Activated CD4-positive, alpha-beta memory T cell treated with anti-CD3 and anti-CD28 coated beads for 36 hours (primary cell): ENCODE results near the gene HSPB8. TPM values are rescaled to one million over a fixed set of nuclear protein-coding genes. Genes with fewer than 3 reads are reported as not detected.

Experiments used
- total RNA-seq, 2 experiments: library from RNA; stranded (reverse); gene quantifications; one replicate each; pipeline ENCODE4 v1.2.3, GENCODE V29; 2021

Gene HSPB8
- total RNA-seq, 2 experiments from 2014 or later: not detected

Other genes with a start within 250 kb of the HSPB8 start
- gene SRRM4, start 197.4 kb upstream of the HSPB8 start, total RNA-seq: not detected
- not detected for gene CCDC60, start 155.8 kb downstream of the HSPB8 start, total RNA-seq